HepG2 (cell line): ENCODE measurements around the gene HNF1B. TPM values are rescaled to one million over a fixed set of nuclear protein-coding genes. Genes with fewer than 3 reads are reported as not detected.

Experiments
- ADNP ChIP-seq: sonication (generic); formaldehyde crosslinking; IDR thresholded peaks from 2 replicates; pipeline ENCODE4 v1.4.0; 2020; ENCODE audit warnings: missing genetic modification reagents
- ARID3A ChIP-seq: IDR thresholded peaks from 2 replicates; pipeline ENCODE4 v1.6.1; 2012; ENCODE audit warnings: low read depth, low read length, improper control_type of control experiment
- ATAD3A ChIP-seq: sonication (generic); formaldehyde crosslinking; IDR thresholded peaks from 2 replicates; pipeline ENCODE4 v1.4.0; 2020; ENCODE audit warnings: missing genetic modification reagents
- ATF6 ChIP-seq: sonication (generic); formaldehyde crosslinking; conservative IDR thresholded peaks from 2 replicates; pipeline ENCODE4 v1.4.0; 2020; ENCODE audit warnings: missing genetic modification reagents
- ATM ChIP-seq: fragments of 450-650 bp; IDR thresholded peaks from 2 replicates; pipeline ENCODE4 v1.7.1; 2017; ENCODE audit warnings: mild to moderate bottlenecking, borderline replicate concordance
- BCL6 ChIP-seq: IDR thresholded peaks from 2 replicates; pipeline ENCODE4 v1.6.1; 2016; ENCODE audit warnings: missing genetic modification reagents, missing compliant biosample characterization
- BRCA1 ChIP-seq: sonication (generic); formaldehyde crosslinking; IDR thresholded peaks from 2 replicates; pipeline ENCODE4 v1.4.0; 2020; ENCODE audit warnings: missing genetic modification reagents
- E2F2 ChIP-seq: sonication (generic); formaldehyde crosslinking; IDR thresholded peaks from 2 replicates; pipeline ENCODE4 v1.4.0; 2020; ENCODE audit warnings: missing genetic modification reagents, borderline replicate concordance
- EP300 ChIP-seq, 3 experiments: sonication (generic) in 1 of 3; formaldehyde crosslinking in 1 of 3; IDR thresholded peaks; 2 replicates each; pipeline versions ENCODE4 v1.5.1 to v1.6.1; 2011 to 2020; ENCODE audit warnings: low read depth in 2 of 3, low read length in 2 of 3, borderline replicate concordance in 1 of 3, improper control_type of control experiment in 1 of 3, mild to moderate bottlenecking in 1 of 3, missing genetic modification reagents in 1 of 3, moderate library complexity in 1 of 3
- IRF1 ChIP-seq: sonication (generic); formaldehyde crosslinking; IDR thresholded peaks from 2 replicates; pipeline ENCODE4 v1.4.0; 2020; ENCODE audit warnings: low read depth, mild to moderate bottlenecking, missing genetic modification reagents
- RNF2 ChIP-seq: fragments of 450-650 bp; conservative IDR thresholded peaks from 2 replicates; pipeline ENCODE4 v1.6.1; 2016; ENCODE audit warnings: low read depth
- RNF219 ChIP-seq: sonication (generic); formaldehyde crosslinking; IDR thresholded peaks from 2 replicates; pipeline ENCODE4 v1.5.0; 2020; ENCODE audit warnings: mild to moderate bottlenecking, missing genetic modification reagents
- SRSF9 ChIP-seq: fragments of 200-400 bp; formaldehyde crosslinking; IDR thresholded peaks from 2 replicates; pipeline ENCODE4 v1.6.1; 2018; ENCODE audit warnings: borderline replicate concordance, mild to moderate bottlenecking, low read depth, low read length; ENCODE audit not compliant: insufficient read depth, poor library complexity, severe bottlenecking
- ZBTB33 ChIP-seq: sonication (generic); formaldehyde crosslinking; IDR thresholded peaks from 2 replicates; pipeline ENCODE4 v1.4.0; 2020; ENCODE audit warnings: missing genetic modification reagents
- ZNF124 ChIP-seq: sonication (generic); formaldehyde crosslinking; IDR thresholded peaks from 2 replicates; pipeline ENCODE4 v1.4.0; 2020; ENCODE audit warnings: missing genetic modification reagents
- ZNF274 ChIP-seq: sonication (generic); formaldehyde crosslinking; IDR thresholded peaks from 2 replicates; pipeline ENCODE4 v1.5.1; 2020; ENCODE audit warnings: mild to moderate bottlenecking, missing genetic modification reagents
- ZNF780A ChIP-seq: sonication (generic); formaldehyde crosslinking; IDR thresholded peaks from 2 replicates; pipeline ENCODE4 v1.8.0; 2022; ENCODE audit warnings: mild to moderate bottlenecking, missing genetic modification reagents, moderate library complexity
- ZNF782 ChIP-seq: sonication (generic); formaldehyde crosslinking; IDR thresholded peaks from 2 replicates; pipeline ENCODE4 v1.4.0; 2020; ENCODE audit warnings: missing genetic modification reagents, mild to moderate bottlenecking, borderline replicate concordance
- ZSCAN20 ChIP-seq: sonication (generic); formaldehyde crosslinking; IDR thresholded peaks from 2 replicates; pipeline ENCODE4 v1.4.0; 2020; ENCODE audit warnings: missing genetic modification reagents, mild to moderate bottlenecking, borderline replicate concordance
- polyA plus RNA-seq, 8 experiments: library from polyadenylated mRNA; depleted of rRNA in 3 of 8; stranded (reverse) in 7 of 8; unstranded in 1 of 8; fragments of >200 nt; fragmentation: Illumina TruSeq in 4 of 8; extraction: Trizol in 4 of 8; gene quantifications; 2 replicates each; pipeline versions ENCODE4 v1.2.1 to v1.2.3, GENCODE V29; 2011 to 2016; ENCODE audit warnings: low read depth in 4 of 8, missing spikeins in 1 of 8, mixed read lengths in 1 of 8; ENCODE audit not compliant: insufficient read depth in 1 of 8
- total RNA-seq, 5 experiments: library from RNA; depleted of rRNA; stranded (reverse); fragments of >200 nt; fragmentation: Illumina TruSeq; extraction: Trizol; gene quantifications; 2 replicates each; pipeline ENCODE4 v1.2.3, GENCODE V29; 2016; ENCODE audit warnings: low read depth in 1 of 5

The HNF1B gene
- total and polyA plus RNA-seq, 2 of the 13 experiments (the other 11 are each of a cell fraction or from before 2014, with no cell fraction given), result 1.9 to 5.3 TPM

GRCh38 chr17:37708616-37709212 lies 36.1 kb downstream of the HNF1B start (continued):
- no peak for TF ChIP-seq RNF219 (CRISPR knock-in tag)
- TF ChIP-seq ATF6 (CRISPR knock-in tag), result no peak
- no peak for TF ChIP-seq ATAD3A (CRISPR knock-in tag)
- TF ChIP-seq EP300 (IDR thresholded peaks at IDR 0.05; ENCODE audit: low read depth in 2 of 2, low read length in 2 of 2), result peak; percentile 10 to 81; a peak in 2 of 4 replicates
- peak; percentile 42; the same call in 1 of the 2 replicates for TF ChIP-seq EP300 (CRISPR knock-in tag; IDR thresholded peaks at IDR 0.05; ENCODE audit: borderline replicate concordance)
- TF ChIP-seq ZNF782 (CRISPR knock-in tag), result no peak
- TF ChIP-seq ZNF274, result no peak
- TF ChIP-seq ZBTB33 (CRISPR knock-in tag), result no peak
- no peak for TF ChIP-seq SRSF9
- no peak for TF ChIP-seq ATM
- TF ChIP-seq ARID3A, result no peak
- TF ChIP-seq IRF1, result no peak
- no peak for TF ChIP-seq ZSCAN20 (CRISPR knock-in tag)
- no peak for TF ChIP-seq RNF2
- TF ChIP-seq BRCA1 (CRISPR knock-in tag), result no peak
- TF ChIP-seq ZNF780A, result no peak
- TF ChIP-seq BCL6 (CRISPR knock-in tag), result peak; percentile 56; the same call in 1 of the 2 replicates
- peak; percentile 1; the same call in 1 of the 2 replicates for TF ChIP-seq ZNF124 (CRISPR knock-in tag)
- no peak for TF ChIP-seq E2F2 (CRISPR knock-in tag)
- no peak for TF ChIP-seq ADNP (CRISPR knock-in tag)
